Measurements from ENCODE around the gene IL1RAPL1.

IL1RAPL1 gene

GRCh38 chrX:28586981-28587551 is at the start of gene IL1RAPL1:
TSS of gene IL1RAPL1 (plus strand) at chrX:28587446.
- no peak for DNase-seq

GRCh38 chrX:28542791-28543190 is 44.5 kb upstream of the IL1RAPL1 start:
- DNase-seq: no peak

GRCh38 chrX:28549838-28550237 is 37.4 kb upstream of the IL1RAPL1 start:
- no peak for DNase-seq

DNA sequence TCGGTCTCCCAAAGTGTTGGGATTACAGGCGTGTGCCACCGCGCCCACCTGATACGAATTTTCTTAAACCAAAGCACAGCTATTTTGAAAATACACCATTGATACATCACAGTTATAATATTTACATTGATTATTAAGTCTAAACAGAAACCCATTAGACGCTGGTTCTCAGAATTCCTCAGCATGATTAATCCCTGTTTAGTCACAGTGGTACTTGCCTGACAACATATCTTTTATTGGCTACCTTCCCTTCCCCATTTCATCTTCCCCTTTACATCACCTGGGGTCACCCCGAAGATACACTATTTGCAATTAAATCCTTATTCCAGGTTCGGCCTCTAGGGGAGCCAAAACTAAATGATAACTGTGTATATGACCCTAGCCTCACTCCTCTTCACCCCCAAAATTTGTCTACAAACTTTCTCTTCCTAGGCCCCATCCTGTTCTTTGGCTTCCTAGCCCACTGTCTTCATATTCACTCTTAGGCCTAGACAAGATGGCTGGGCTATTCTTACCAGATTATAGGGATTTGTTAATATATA is 36.8 kb upstream of the IL1RAPL1 start:
- no peak for DNase-seq

- DNase-seq: no peak
These were observed 34.9 kb upstream of the IL1RAPL1 start for GRCh38 chrX:28552322-28552721.

DNA sequence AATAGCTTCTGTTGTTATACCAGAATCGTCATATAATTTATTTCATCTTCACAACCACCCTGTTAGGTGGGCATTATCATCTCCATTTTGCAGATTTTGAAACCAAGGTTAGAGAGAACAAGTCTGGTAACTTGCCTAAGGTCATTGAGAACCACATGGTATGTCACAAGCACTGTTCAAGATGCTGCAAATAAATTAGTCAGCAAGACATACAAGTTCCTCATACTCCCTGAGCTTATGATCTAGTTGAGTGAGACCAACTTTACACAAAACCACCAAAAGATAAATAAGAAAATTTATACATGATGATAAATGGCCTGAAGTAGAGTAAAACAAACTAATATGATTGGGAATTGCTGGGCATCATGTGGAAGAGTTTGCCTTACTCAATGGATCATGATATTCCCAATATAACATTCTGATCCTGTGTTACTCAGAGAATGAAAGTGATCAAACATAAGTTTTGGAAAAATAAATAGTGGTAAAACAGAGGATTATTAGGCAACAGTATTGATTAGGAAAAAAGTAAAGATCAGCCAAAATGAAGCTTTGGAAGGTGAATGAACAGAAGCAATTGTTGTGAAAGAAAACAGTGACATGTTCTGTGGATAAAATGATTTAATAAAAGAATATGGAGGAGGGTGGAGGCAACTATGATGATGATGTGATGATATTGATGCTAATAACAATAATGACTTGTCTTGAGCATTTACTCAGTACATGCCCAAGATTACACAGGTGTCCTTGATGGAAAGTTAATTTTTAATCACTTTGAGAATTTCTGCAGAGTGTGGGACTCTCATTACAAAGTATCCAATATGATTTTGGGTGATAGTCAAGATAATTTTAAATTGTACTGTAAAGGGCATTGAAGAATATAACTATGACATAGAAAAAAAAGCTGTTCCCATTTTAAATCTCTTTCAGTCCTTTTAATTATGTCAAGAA is 34.1 kb upstream of the IL1RAPL1 start:
- DNase-seq: no peak

DNA sequence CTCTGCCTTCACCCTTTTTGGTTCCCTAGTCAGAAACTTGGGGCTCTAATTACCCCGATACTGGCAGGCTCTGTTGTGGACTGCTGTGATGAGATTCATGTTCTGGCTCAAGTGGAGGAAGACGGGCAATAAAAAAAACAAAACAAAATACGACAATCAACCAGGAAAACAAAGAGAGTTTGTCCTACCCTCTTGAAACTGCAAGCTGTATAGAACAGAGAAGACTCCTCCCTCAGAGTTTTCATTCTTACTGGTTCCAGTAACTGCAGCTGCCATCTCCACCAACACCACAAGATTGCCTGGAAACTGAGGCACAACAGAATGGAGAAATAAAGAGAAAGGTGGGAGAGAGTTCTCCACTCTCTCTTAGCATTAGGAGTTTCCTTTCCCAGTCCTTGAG is 11.1 kb upstream of the IL1RAPL1 start:
- DNase-seq: no peak

- no peak for DNase-seq
These were observed 5.7 kb upstream of the IL1RAPL1 start for GRCh38 chrX:28581522-28581921.

GRCh38 chrX:28582511-28582910 is 4.7 kb upstream of the IL1RAPL1 start:
- no peak for DNase-seq

DNA sequence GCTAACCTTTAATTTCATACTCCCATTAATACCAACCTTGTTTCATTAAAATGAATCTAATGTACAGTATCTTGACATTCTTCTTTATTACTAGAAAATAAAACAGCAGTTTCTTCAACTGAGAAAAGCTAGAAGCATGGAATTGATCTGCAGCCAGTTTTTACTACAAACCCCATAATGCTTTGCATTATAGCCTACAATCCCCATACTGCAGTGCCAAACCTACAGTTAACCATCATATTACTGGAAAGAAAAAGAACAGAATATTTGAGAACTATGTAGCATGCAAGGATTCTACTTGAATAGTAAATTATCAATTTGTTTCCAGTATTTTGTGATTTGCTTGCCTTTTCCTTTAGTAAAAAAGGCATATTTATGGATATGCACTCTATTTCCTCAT is 3.2 kb upstream of the IL1RAPL1 start:
- no peak for DNase-seq

DNA sequence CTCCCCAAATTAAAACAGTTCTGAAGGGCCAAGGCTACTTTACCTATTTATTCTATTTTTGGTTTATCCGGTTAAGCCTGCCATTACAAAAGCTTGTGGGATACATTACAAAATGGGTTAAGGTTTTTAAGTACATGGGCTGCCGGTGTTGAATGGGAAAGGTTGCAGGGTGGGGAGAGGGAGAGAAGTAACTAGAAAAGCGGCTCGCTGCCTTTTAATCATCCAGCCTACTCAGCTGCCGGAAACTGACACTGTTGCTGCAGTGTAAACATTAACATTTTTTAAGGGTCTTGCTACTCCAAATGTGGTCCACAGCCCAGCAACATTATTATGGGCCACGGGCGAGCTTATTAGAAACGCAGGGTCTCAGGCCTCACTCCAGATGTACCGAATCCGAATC is 1.5 kb upstream of the IL1RAPL1 start:
- DNase-seq: no peak

DNA sequence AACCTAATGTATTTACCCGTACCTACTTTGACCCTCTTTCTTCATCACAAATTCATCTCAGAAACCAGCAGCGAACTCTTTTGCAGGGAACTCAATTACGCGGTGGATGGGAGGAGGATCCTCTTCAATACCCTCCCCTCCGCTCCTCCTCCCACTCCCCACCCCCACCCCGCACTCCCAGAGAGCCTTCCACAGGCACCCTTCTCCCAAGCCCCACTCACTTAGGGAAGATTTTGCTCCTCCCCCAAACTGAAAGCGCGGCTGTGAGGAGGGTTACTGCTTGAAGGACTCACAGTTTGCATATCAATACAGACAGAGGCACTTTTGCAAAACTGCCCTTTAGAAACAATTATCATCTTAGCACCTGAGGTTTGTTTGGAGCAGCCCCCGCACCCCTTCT is 960 bp upstream of the IL1RAPL1 start:
- no peak for DNase-seq

DNA sequence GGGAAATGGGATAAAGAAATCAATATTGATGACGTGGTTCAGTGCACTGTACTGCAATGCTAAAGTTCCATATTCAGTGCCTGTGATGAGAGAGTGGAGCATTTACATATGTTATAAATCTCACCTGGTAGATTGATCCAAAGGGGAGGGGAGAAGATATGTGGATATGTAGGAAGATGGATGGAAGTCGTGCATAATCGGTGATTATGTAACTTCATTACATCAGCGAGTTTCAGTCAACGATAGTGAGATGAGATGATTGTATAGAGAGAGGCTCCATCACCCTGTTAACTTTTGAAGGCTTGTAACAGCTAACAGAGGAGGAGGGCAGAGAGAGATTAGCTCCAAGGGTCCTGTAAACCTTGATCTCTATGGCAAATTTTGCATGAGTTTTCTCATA is 1.8 kb downstream of the IL1RAPL1 start:
- DNase-seq: no peak

DNA sequence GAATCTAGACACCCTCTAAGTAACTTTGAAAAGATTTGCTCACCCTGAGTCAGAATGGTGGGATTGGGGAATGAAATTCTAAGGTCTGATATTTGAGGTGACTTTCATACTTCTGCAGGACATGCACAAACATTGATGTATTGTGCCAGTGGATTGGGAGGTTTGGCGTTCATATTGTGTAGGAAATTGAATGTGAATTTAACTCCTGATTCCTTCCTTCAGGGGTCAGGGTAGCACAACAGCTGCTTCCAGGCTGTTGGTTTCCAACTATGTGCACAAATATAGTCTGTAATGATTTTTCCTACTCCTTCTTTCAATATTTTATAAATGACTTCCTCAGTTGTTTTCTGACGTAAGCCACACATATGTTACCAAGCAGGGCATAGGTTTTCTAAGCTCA is 3.1 kb downstream of the IL1RAPL1 start:
- DNase-seq: no peak

DNA sequence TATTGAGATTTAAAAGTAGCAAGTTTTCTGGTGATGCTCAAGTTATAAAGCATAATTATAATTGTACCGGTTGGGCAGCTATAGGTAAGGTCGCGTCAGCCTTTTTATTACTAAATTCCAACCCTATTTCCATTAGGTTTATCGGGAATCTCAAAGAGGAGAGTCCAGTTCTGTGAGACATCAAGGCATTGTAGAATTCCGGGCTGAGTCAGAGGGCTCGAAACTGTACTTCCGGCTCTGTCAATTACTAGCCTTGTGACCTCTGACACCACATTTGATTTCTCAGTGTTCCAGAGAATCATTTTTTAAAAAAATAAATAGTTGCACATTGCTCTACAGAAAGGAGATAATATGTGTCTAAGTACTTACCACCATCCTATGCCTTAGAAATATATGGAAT is 4.3 kb downstream of the IL1RAPL1 start:
- no peak for DNase-seq

DNA sequence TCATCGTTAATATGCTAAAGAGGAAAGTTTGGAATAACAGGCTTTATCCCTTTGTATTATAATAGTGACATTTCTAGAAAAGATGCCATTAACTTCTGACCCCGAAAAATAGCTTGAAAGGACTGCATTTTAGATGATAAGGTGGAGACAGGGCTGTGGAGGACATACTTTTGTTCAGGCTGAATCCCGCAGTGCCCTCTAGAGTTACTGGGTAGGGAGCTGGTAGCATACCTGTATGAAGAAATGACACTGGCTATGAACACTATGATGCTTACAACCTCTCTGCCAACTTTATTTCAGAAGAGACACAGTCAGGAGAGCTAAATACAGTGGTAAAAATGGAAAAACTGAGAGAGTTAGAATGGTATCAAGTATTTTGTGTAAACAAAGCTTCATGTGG is 8.1 kb downstream of the IL1RAPL1 start:
- DNase-seq: no peak

DNA sequence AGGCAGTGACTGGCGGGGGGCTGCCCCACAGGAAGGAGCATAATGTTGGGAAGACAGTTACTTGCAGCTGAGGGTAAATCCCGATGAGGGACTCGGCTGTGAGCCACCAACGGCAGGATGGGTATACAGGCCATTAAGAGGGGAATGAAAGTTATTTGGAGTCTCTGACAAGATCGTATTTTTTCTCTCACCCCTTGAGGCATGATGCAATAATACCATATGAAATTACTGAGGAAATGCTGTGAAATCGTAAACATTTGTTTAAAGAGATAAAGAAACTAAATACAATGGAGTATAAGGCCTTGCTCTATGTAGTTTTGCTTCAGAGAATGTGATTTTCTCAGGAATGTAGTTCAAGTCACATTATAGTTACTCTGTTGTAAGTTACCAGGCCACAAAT is 12.7 kb downstream of the IL1RAPL1 start:
- no peak for DNase-seq

GRCh38 chrX:28609003-28609402 is 21.8 kb downstream of the IL1RAPL1 start:
- no peak for DNase-seq

DNA sequence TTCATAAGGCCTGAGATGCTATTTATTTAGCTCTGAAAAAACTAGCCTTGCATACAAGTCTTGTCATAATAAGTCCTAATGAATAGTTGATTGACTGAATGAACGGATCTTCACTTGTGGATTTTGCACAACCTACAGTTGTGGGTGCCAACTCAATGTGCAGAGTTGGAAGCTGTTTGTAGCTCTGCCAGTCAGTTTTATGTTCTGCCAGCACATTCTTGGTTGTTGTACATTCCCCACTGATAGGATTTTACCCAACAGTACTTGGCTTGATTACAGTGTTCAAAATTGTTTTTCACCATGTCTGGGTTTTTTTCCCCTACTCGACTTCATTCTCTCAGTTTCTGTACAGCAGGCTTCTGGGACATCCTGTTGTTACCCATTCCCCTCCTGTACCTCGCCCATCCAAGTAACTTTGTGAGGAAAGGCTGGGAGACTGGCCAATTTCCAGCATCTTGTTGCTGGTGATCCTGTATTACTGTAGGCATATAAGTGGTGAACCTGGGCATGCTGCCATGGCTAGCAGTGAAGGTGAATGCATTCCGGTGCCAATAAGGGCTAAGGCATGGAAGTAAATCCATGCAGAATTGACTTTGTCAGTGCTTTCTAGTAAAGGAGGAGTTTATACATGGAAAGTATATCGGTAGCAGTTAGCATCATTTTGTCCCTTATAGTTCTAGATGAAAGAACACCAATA is 22.8 kb downstream of the IL1RAPL1 start:
- DNase-seq: no peak

- no peak for DNase-seq
These were observed 23.5 kb downstream of the IL1RAPL1 start for GRCh38 chrX:28610746-28611145.

- no peak for DNase-seq
These were observed 26.3 kb downstream of the IL1RAPL1 start for GRCh38 chrX:28613558-28613957.

- peak; percentile 58 for DNase-seq
These were observed 38.0 kb downstream of the IL1RAPL1 start for GRCh38 chrX:28625223-28625622.

- no peak for DNase-seq
These were observed 39.3 kb downstream of the IL1RAPL1 start for GRCh38 chrX:28626515-28626914.

- no peak for DNase-seq
These were observed 40.9 kb downstream of the IL1RAPL1 start for GRCh38 chrX:28628120-28628519.
